ENCODE data around the gene PIMREG.

The PIMREG gene

GRCh38 chr17:6494239-6494941 lies 50.1 kb downstream of the PIMREG start:
- Histone ChIP-seq H3K4me3 (no peak overlapping the region), H3K36me3 (ENCODE audit: insufficient read depth, low read length) (no peaks in the 10 kb centered on the region), H3K9me3 (ENCODE audit: low read depth, low read length) (no peaks in the 10 kb centered on the region), H3K27ac (no peak overlapping the region), H3K9ac (ENCODE audit: insufficient read length) (no peak overlapping the region)
- no peak for DNase-seq (ENCODE audit: low read depth, low spot score)
- TF ChIP-seq EZH2 (IDR thresholded peaks at IDR 0.05): no peak
- TF ChIP-seq POLR2AphosphoS5 (IDR thresholded peaks at IDR 0.05; ENCODE audit: borderline replicate concordance, low read depth, low read length): no peak
- no peak for TF ChIP-seq FOXP2 (optimal IDR thresholded peaks at IDR 0.05; ENCODE audit: control extremely low read depth, extremely low read length, insufficient read depth)

- TF ChIP-seq FOXP2 (optimal IDR thresholded peaks at IDR 0.05; ENCODE audit: control extremely low read depth, extremely low read length, insufficient read depth) (no peak), POLR2AphosphoS5 (IDR thresholded peaks at IDR 0.05; ENCODE audit: borderline replicate concordance, low read depth, low read length) (no peak), EZH2 (IDR thresholded peaks at IDR 0.05) (no peak)
- Histone ChIP-seq H3K36me3 (ENCODE audit: insufficient read depth, low read length) (no peaks in the 10 kb centered on the region), H3K27ac (no peak overlapping the region), H3K4me3 (no peak overlapping the region), H3K9ac (ENCODE audit: insufficient read length) (no peak overlapping the region), H3K9me3 (ENCODE audit: low read depth, low read length) (no peaks in the 10 kb centered on the region)
- no peak for DNase-seq (ENCODE audit: low read depth, low spot score)
Measured at GRCh38 chr17:6495450-6496115, 51.3 kb downstream of the PIMREG start.

GRCh38 chr17:6496116-6496481 lies 51.8 kb downstream of the PIMREG start:
- H3K27ac ChIP-seq: no peak overlapping the region
- no peaks in the 10 kb centered on the region for H3K36me3 ChIP-seq (ENCODE audit: insufficient read depth, low read length)
- no peak for TF ChIP-seq POLR2AphosphoS5 (IDR thresholded peaks at IDR 0.05; ENCODE audit: borderline replicate concordance, low read depth, low read length)
- no peak for TF ChIP-seq FOXP2 (optimal IDR thresholded peaks at IDR 0.05; ENCODE audit: control extremely low read depth, extremely low read length, insufficient read depth)
- no peak for TF ChIP-seq EZH2 (IDR thresholded peaks at IDR 0.05)
- H3K9me3 ChIP-seq (ENCODE audit: low read depth, low read length): no peaks in the 10 kb centered on the region
- 0 out of 2 replicates have a peak overlapping the region, but pooled peaks have one; percentile 18 for H3K4me3 ChIP-seq
- H3K9ac ChIP-seq (ENCODE audit: insufficient read length): no peak overlapping the region
- no peak for DNase-seq (ENCODE audit: low read depth, low spot score)

DNA sequence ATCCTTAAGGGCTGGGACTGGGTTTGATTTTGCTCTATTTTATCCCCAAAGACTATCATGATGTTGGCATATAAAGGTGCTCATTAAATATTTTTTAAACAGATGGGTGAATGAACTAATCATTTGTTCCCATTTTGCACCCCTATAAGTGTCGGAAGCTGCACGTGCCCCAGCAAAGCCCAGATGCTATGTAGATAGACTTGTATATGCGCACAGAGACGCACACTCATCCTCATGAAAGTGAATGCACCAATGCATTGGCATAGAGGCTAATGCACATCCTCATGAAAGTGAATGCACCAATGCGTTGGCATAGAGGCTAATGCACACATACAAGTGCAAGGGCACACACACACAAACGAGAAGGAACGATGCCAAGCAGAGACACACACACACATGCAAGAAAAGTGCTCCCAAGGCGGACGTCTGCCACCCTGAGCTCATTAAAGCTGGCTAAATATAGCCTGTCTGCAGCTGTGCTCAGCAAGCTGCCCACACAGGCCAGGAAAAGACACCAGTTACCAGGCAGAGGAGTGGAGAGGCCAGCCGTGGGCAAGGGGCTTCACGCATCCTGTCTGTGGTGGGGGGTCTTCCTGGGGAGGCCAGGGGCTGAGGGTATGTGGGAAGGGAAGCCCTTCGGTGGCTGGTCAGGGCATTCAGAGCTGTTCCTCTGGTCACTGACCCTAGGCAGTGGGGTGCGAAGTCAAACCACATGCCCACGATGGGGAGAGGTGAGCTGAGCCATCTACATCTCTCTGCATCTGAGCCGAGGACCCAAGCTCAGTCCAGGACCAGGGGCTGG lies 52.6 kb downstream of the PIMREG start:
- no peak for DNase-seq (ENCODE audit: low read depth, low spot score)

DNA sequence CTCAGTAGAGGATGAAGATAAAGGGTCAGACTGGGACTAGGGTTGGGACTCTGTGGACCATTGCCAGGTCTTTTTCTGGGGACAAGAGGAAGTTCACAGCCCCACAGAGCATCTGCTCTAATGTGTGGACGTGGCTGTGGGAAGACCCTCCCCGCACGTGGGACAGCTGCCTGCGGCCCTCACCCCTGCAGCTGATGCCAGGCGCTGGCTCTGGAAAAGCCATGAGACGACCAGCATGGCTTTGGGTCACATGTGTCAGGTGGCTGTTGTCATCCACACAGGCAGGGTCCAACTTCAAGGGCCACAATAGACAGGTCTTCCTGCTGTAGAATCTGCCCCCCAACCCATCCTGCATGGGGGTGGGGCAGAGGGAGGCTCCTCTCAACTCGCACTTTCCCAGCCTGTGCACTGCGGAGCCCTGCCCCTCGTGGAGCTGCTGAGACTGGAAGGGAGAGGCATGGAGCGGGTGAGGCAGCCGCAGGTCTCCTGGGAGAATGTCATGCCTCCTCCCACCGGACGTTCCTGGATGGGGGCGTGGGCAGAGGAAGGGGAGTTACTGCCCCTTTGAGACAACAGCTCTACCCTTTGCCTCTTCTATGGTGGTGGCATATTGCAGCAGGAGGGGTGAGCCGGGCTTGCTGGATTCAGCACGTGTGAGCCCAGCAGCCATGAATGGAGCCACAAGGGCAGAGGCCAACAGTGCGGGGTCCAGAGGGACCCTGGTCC lies 53.4 kb downstream of the PIMREG start:
- no peak for DNase-seq (ENCODE audit: low read depth, low spot score)
- H3K36me3 ChIP-seq (ENCODE audit: insufficient read depth, low read length): no peaks in the 10 kb centered on the region
- H3K9ac ChIP-seq (ENCODE audit: insufficient read length): no peak overlapping the region
- H3K9me3 ChIP-seq (ENCODE audit: low read depth, low read length): no peaks in the 10 kb centered on the region
- H3K27ac ChIP-seq: no peak overlapping the region
- TF ChIP-seq EZH2 (IDR thresholded peaks at IDR 0.05): no peak
- TF ChIP-seq FOXP2 (optimal IDR thresholded peaks at IDR 0.05; ENCODE audit: control extremely low read depth, extremely low read length, insufficient read depth): no peak
- TF ChIP-seq POLR2AphosphoS5 (IDR thresholded peaks at IDR 0.05; ENCODE audit: borderline replicate concordance, low read depth, low read length): no peak
- H3K4me3 ChIP-seq: no peak overlapping the region

More for the DNA sequence above, 52.6 kb downstream of the PIMREG start:
- H3K9ac ChIP-seq (ENCODE audit: insufficient read length): no peak overlapping the region
- no peak overlapping the region for H3K27ac ChIP-seq
- no peaks in the 10 kb centered on the region for H3K9me3 ChIP-seq (ENCODE audit: low read depth, low read length)
- TF ChIP-seq EZH2 (IDR thresholded peaks at IDR 0.05) (no peak), FOXP2 (optimal IDR thresholded peaks at IDR 0.05; ENCODE audit: control extremely low read depth, extremely low read length, insufficient read depth) (no peak), POLR2AphosphoS5 (IDR thresholded peaks at IDR 0.05; ENCODE audit: borderline replicate concordance, low read depth, low read length) (no peak)
- 0 out of 2 replicates have a peak overlapping the region, but pooled peaks have one; percentile 18 for H3K4me3 ChIP-seq
- no peaks in the 10 kb centered on the region for H3K36me3 ChIP-seq (ENCODE audit: insufficient read depth, low read length)

DNA sequence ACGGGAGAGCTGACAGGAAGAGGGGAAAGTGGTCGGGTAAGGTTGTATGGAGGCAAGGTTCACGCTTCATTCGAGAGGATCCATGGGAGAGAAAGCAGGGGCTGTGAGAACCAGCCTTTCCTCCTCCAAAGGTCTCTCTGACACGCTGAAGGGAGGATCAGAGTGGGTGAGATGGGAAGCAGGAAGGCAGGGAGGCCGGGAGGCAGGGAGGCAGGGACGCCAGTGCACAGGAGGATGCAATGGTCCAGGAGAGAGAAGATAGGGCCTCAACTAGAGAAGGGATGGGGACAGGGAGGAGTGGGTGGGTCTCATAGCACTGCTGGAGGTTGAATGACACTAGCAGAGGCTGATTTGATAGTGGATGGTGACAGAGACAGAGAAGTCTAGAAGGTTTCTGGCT lies 54.1 kb downstream of the PIMREG start:
- TF ChIP-seq FOXP2 (optimal IDR thresholded peaks at IDR 0.05; ENCODE audit: control extremely low read depth, extremely low read length, insufficient read depth): no peak
- no peak for TF ChIP-seq EZH2 (IDR thresholded peaks at IDR 0.05)
- Histone ChIP-seq H3K36me3 (ENCODE audit: insufficient read depth, low read length) (no peaks in the 10 kb centered on the region), H3K9me3 (ENCODE audit: low read depth, low read length) (no peaks in the 10 kb centered on the region), H3K9ac (ENCODE audit: insufficient read length) (no peak overlapping the region), H3K27ac (no peak overlapping the region), H3K4me3 (no peak overlapping the region)
- no peak for DNase-seq (ENCODE audit: low read depth, low spot score)

GRCh38 chr17:6498901-6499540 lies 54.8 kb downstream of the PIMREG start:
- Histone ChIP-seq H3K4me3 (no peak overlapping the region), H3K36me3 (ENCODE audit: insufficient read depth, low read length) (no peaks in the 10 kb centered on the region), H3K9ac (ENCODE audit: insufficient read length) (no peak overlapping the region), H3K27ac (no peak overlapping the region), H3K9me3 (ENCODE audit: low read depth, low read length) (no peaks in the 10 kb centered on the region)
- DNase-seq (ENCODE audit: low read depth, low spot score): no peak
- TF ChIP-seq EZH2 (IDR thresholded peaks at IDR 0.05): no peak
- TF ChIP-seq POLR2AphosphoS5 (IDR thresholded peaks at IDR 0.05; ENCODE audit: borderline replicate concordance, low read depth, low read length): no peak
- TF ChIP-seq FOXP2 (optimal IDR thresholded peaks at IDR 0.05; ENCODE audit: control extremely low read depth, extremely low read length, insufficient read depth): no peak
